MG63 (cell line): ENCODE data around the gene ARHGAP21. TPM values are rescaled to one million over a fixed set of nuclear protein-coding genes. Genes with fewer than 3 reads are reported as not detected.
"Not testable (repeated sequence)": the region's sequence is repeated elsewhere in the genome, so short reads cannot be mapped to it uniquely, and the experiment has no call there.

Source experiments
- DNase-seq: peaks from one replicate; pipeline ENCODE4 v3.0.0-alpha.2; 2020
- H3K27me3 ChIP-seq: fragments of 250-450 bp; sonication (Bioruptor Pico); 2 replicates; pipeline ENCODE4 v1.5.1; 2020; ENCODE audit warnings: mild to moderate bottlenecking, moderate library complexity
- H3K36me3 ChIP-seq: fragments of 250-450 bp; sonication (Bioruptor Pico); 2 replicates; pipeline ENCODE4 v1.5.1; 2020; ENCODE audit warnings: mild to moderate bottlenecking, moderate library complexity
- H3K4me3 ChIP-seq: fragments of 250-450 bp; sonication (Bioruptor Pico); 2 replicates; pipeline ENCODE4 v1.5.1; 2020; ENCODE audit warnings: mild to moderate bottlenecking, moderate library complexity
- H3K9me3 ChIP-seq: fragments of 250-450 bp; sonication (Bioruptor Pico); 2 replicates; pipeline ENCODE4 v1.5.1; 2020; ENCODE audit warnings: mild to moderate bottlenecking, moderate library complexity
- total RNA-seq: library from RNA; depleted of rRNA; stranded (reverse); fragments of >200 nt; shearing (Covaris generic); gene quantifications from 2 replicates; pipeline ENCODE4 v1.2.3, GENCODE V29; 2014; ENCODE audit warnings: low replicate concordance; rRNA removed

Gene ARHGAP21
- total RNA-seq, result 29.1 and 48.7 TPM in 2 replicates

- peaks cover 20% of the 10 kb centered on the region for H3K36me3 ChIP-seq
- peak; percentile 76 for DNase-seq
- peak within 1 kb of the TSS; percentile 79 for H3K4me3 ChIP-seq
- no peaks in the 10 kb centered on the region for H3K9me3 ChIP-seq
- H3K27me3 ChIP-seq, result no peaks in the 10 kb centered on the region
Observed at GRCh38 chr10:24723788-24724380, at the start of gene ARHGAP21. Gene ARHGAP21 (minus strand): TSS chr10:24723887. CDS start chr10:24721899, 1,988 bp downstream.

- H3K9me3 ChIP-seq, result no peaks in the 10 kb centered on the region
- no peaks in the 10 kb centered on the region for H3K36me3 ChIP-seq
- H3K4me3 ChIP-seq, result no peak overlapping the region
- DNase-seq, result no peak
- H3K27me3 ChIP-seq, result no peaks in the 10 kb centered on the region; the same call in 1 of the 2 replicates
Observed at GRCh38 chr10:24771943-24772694, 48.4 kb upstream of the ARHGAP21 start.

- not testable (repeated sequence) for H3K27me3 ChIP-seq, DNase-seq, H3K9me3 ChIP-seq, H3K4me3 ChIP-seq, H3K36me3 ChIP-seq
Observed at GRCh38 chr10:24764991-24765390, 41.3 kb upstream of the ARHGAP21 start.

- H3K27me3 ChIP-seq, result no peaks in the 10 kb centered on the region
Observed at GRCh38 chr10:24762966-24763623, 39.4 kb upstream of the ARHGAP21 start.

GRCh38 chr10:24762161-24762924 lies 38.7 kb upstream of the ARHGAP21 start:
- no peak for DNase-seq
- Histone ChIP-seq H3K9me3 (no peaks in the 10 kb centered on the region), H3K4me3 (no peak overlapping the region), H3K36me3 (no peaks in the 10 kb centered on the region), H3K27me3 (no peaks in the 10 kb centered on the region)

More at GRCh38 chr10:24762966-24763623, 39.4 kb upstream of the ARHGAP21 start:
- Histone ChIP-seq H3K4me3 (no peak overlapping the region), H3K36me3 (no peaks in the 10 kb centered on the region), H3K9me3 (no peaks in the 10 kb centered on the region)
- DNase-seq, result peak; percentile 3

- Histone ChIP-seq H3K27me3 (no peaks in the 10 kb centered on the region), H3K9me3 (no peaks in the 10 kb centered on the region), H3K36me3 (no peaks in the 10 kb centered on the region), H3K4me3 (no peak overlapping the region)
- DNase-seq, result no peak
Observed at GRCh38 chr10:24759672-24760071, 36.0 kb upstream of the ARHGAP21 start.

- not testable (repeated sequence) for H3K9me3 ChIP-seq, H3K36me3 ChIP-seq, H3K27me3 ChIP-seq, H3K4me3 ChIP-seq, DNase-seq
Observed at GRCh38 chr10:24758254-24758653, 34.6 kb upstream of the ARHGAP21 start.

- Histone ChIP-seq H3K9me3 (no peaks in the 10 kb centered on the region), H3K27me3 (no peaks in the 10 kb centered on the region), H3K4me3 (no peak overlapping the region), H3K36me3 (no peaks in the 10 kb centered on the region)
- DNase-seq, result no peak
Observed at GRCh38 chr10:24756283-24756682, 32.6 kb upstream of the ARHGAP21 start.

- no peaks in the 10 kb centered on the region for H3K36me3 ChIP-seq
- no peak overlapping the region for H3K4me3 ChIP-seq
- DNase-seq, result no peak
- H3K9me3 ChIP-seq, result no peaks in the 10 kb centered on the region
- no peaks in the 10 kb centered on the region for H3K27me3 ChIP-seq
Observed at GRCh38 chr10:24751716-24752115, 28.0 kb upstream of the ARHGAP21 start.

GRCh38 chr10:24750695-24751094 lies 27.0 kb upstream of the ARHGAP21 start:
- DNase-seq, result no peak
- no peak overlapping the region for H3K4me3 ChIP-seq
- no peaks in the 10 kb centered on the region for H3K36me3 ChIP-seq
- no peaks in the 10 kb centered on the region for H3K9me3 ChIP-seq
- no peaks in the 10 kb centered on the region for H3K27me3 ChIP-seq

- Histone ChIP-seq H3K27me3 (no peaks in the 10 kb centered on the region), H3K9me3 (no peaks in the 10 kb centered on the region), H3K4me3 (no peak overlapping the region), H3K36me3 (no peaks in the 10 kb centered on the region)
- DNase-seq, result no peak
Observed at GRCh38 chr10:24748214-24748613, 24.5 kb upstream of the ARHGAP21 start.

- no peaks in the 10 kb centered on the region for H3K27me3 ChIP-seq
- H3K4me3 ChIP-seq, result no peak overlapping the region
- no peak for DNase-seq
- no peaks in the 10 kb centered on the region for H3K36me3 ChIP-seq
- H3K9me3 ChIP-seq, result peaks cover 3% of the 10 kb centered on the region; the same call in 1 of the 2 replicates
Observed at GRCh38 chr10:24744946-24745345, 21.3 kb upstream of the ARHGAP21 start.

- DNase-seq, result no peak
- H3K27me3 ChIP-seq, result no peaks in the 10 kb centered on the region
- no peaks in the 10 kb centered on the region for H3K36me3 ChIP-seq
- no peak overlapping the region for H3K4me3 ChIP-seq
- H3K9me3 ChIP-seq, result peaks cover 3% of the 10 kb centered on the region; the same call in 1 of the 2 replicates
Observed at GRCh38 chr10:24740714-24741113, 17.0 kb upstream of the ARHGAP21 start.

- Histone ChIP-seq H3K9me3 (peaks cover 3% of the 10 kb centered on the region; the same call in 1 of the 2 replicates), H3K27me3 (no peaks in the 10 kb centered on the region), H3K36me3 (no peaks in the 10 kb centered on the region), H3K4me3 (no peak overlapping the region)
- DNase-seq, result no peak
Observed at GRCh38 chr10:24737001-24737400, 13.3 kb upstream of the ARHGAP21 start.

GRCh38 chr10:24731942-24732341 lies 8.3 kb upstream of the ARHGAP21 start:
- Histone ChIP-seq H3K4me3 (no peak overlapping the region), H3K36me3 (no peaks in the 10 kb centered on the region), H3K9me3 (no peaks in the 10 kb centered on the region), H3K27me3 (no peaks in the 10 kb centered on the region)
- no peak for DNase-seq

- no peaks in the 10 kb centered on the region for H3K36me3 ChIP-seq
- no peak for DNase-seq
- no peaks in the 10 kb centered on the region for H3K9me3 ChIP-seq
Observed at GRCh38 chr10:24730811-24731210, 7.1 kb upstream of the ARHGAP21 start.

GRCh38 chr10:24727786-24728185 lies 4.1 kb upstream of the ARHGAP21 start:
- Histone ChIP-seq H3K9me3 (no peaks in the 10 kb centered on the region), H3K4me3 (no peak overlapping the region), H3K36me3 (no peaks in the 10 kb centered on the region), H3K27me3 (no peaks in the 10 kb centered on the region)
- DNase-seq, result no peak

More at GRCh38 chr10:24730811-24731210, 7.1 kb upstream of the ARHGAP21 start:
- H3K4me3 ChIP-seq, result no peak overlapping the region
- no peaks in the 10 kb centered on the region for H3K27me3 ChIP-seq
